ENCODE measurements around the gene MACROD2. TPM values are rescaled to one million over a fixed set of nuclear protein-coding genes. Genes with fewer than 3 reads are reported as not detected.

MACROD2 gene
- total RNA-seq, 1 experiment from 2014 or later: 1.6 TPM

DNA sequence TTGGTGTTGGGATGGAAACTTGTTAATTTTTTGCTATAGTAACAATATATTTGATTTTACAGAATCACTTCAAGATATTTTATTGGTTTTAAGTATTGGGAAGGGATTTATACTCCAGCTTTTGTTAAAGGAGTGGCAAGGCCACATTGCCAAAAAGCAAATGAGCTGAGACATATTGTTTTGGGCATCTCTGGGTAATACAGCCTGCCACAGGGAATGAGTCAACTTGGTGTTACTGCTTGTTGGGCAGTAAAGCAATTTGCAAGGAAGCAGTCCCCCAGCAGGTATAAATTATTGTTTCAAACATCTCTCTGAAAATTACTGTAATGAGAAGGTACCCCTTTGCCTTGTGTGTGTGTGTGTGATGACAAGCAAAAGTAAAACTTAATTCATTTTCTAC is 1210.4 kb downstream of the MACROD2 start:
- H3K4ac ChIP-seq (ENCODE audit: low read depth, low read length): no peak overlapping the region
- no peak overlapping the region for H3K14ac ChIP-seq (ENCODE audit: insufficient read depth, low read length)
- Mint-ChIP-seq H3K9me3 (peaks cover 11 to 16% of the 10 kb centered on the region in 2 experiments), H3K27ac (no peak overlapping the region), H3K4me3 (no peak overlapping the region), H3K27me3 (ENCODE audit: low read depth) (no peaks in the 10 kb centered on the region), H3K36me3 (ENCODE audit: insufficient read depth in 1 of 3, low read depth in 3 of 3) (peaks cover 1 to 13% (median 4%) of the 10 kb centered on the region in 3 experiments; a peak in 6 of 7 replicates), H3K4me1 (no peaks in the 10 kb centered on the region)
- H4K20me1 ChIP-seq (ENCODE audit: control insufficient read depth, insufficient read depth, insufficient read length): no peaks in the 10 kb centered on the region
- H3K4me1 ChIP-seq (ENCODE audit: insufficient read depth, low read length): no peaks in the 10 kb centered on the region
- H4K8ac ChIP-seq (replicated peaks; ENCODE audit: insufficient read length, low read depth, low read length): no peak overlapping the region
- H3K27ac ChIP-seq (ENCODE audit: insufficient read length, low read depth, low read length): no peak overlapping the region
- H2BK15ac ChIP-seq (ENCODE audit: low read depth, low read length): no peak overlapping the region
- H3T11ph ChIP-seq (ENCODE audit: low read length): no peak overlapping the region
- H2AK5ac ChIP-seq (ENCODE audit: insufficient read length, low read length): no peak overlapping the region
- no peak overlapping the region for H3K23ac ChIP-seq (ENCODE audit: insufficient read length, low read depth, low read length)
- H3K18ac ChIP-seq (ENCODE audit: insufficient read length, low read depth, low read length): no peak overlapping the region
- TF ChIP-seq, protein P1, sequence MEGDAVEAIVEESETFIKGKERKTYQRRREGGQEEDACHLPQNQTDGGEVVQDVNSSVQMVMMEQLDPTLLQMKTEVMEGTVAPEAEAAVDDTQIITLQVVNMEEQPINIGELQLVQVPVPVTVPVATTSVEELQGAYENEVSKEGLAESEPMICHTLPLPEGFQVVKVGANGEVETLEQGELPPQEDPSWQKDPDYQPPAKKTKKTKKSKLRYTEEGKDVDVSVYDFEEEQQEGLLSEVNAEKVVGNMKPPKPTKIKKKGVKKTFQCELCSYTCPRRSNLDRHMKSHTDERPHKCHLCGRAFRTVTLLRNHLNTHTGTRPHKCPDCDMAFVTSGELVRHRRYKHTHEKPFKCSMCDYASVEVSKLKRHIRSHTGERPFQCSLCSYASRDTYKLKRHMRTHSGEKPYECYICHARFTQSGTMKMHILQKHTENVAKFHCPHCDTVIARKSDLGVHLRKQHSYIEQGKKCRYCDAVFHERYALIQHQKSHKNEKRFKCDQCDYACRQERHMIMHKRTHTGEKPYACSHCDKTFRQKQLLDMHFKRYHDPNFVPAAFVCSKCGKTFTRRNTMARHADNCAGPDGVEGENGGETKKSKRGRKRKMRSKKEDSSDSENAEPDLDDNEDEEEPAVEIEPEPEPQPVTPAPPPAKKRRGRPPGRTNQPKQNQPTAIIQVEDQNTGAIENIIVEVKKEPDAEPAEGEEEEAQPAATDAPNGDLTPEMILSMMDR (conservative IDR thresholded peaks at IDR 0.05): no peak
- H3K23me2 ChIP-seq (ENCODE audit: insufficient read length, low read depth, low read length, poor library complexity, severe bottlenecking): no peaks in the 10 kb centered on the region
- no peak overlapping the region for H4K91ac ChIP-seq (ENCODE audit: insufficient read length, low read depth, low read length)
- DNase-seq: no peak
- H3K4me2 ChIP-seq (ENCODE audit: insufficient read depth, insufficient read length, low read length): no peak overlapping the region
- no peak overlapping the region for H3K56ac ChIP-seq (ENCODE audit: insufficient read length, low read depth, low read length)
- no peaks in the 10 kb centered on the region for H3K79me2 ChIP-seq (ENCODE audit: insufficient read depth, low read length)
- H2BK5ac ChIP-seq (ENCODE audit: insufficient read length, low read length): no peak overlapping the region
- no peak overlapping the region for H4K5ac ChIP-seq (ENCODE audit: insufficient read length, low read depth, low read length)
- H2AFZ ChIP-seq (ENCODE audit: low read length): no peak overlapping the region
- no peak overlapping the region for H2BK20ac ChIP-seq (ENCODE audit: low read depth, low read length, poor library complexity, severe bottlenecking)
- no peak overlapping the region for H2BK120ac ChIP-seq (ENCODE audit: low read depth, low read length, poor library complexity, severe bottlenecking)
- no peak overlapping the region for H3K9ac ChIP-seq (ENCODE audit: extremely low read depth, insufficient read length, low read length)
- no peaks in the 10 kb centered on the region for H3K27me3 ChIP-seq (ENCODE audit: insufficient read depth, low read length)
- H3K9me3 ChIP-seq (ENCODE audit: control insufficient read depth, low read depth, low read length): no peaks in the 10 kb centered on the region
- H3K79me1 ChIP-seq (ENCODE audit: insufficient read depth, low read depth, low read length, poor library complexity, severe bottlenecking): no peaks in the 10 kb centered on the region
- no peak overlapping the region for H2BK12ac ChIP-seq (ENCODE audit: insufficient read length, low read depth, low read length)

Data from H9 (cell line).